Activated T-helper 1 cell treated with anti-CD3 and anti-CD28 coated beads, Interleukin-2, amount 50 U/mL, for 16 hours (primary cell): Measurements from ENCODE around the gene RYR2.

Experiments
- DNase-seq, 2 donors: peaks; one replicate each; pipeline ENCODE4 v3.0.0-alpha.2; 2020; ENCODE audit warnings: low read depth in 1 of 2, low spot score in 1 of 2

The RYR2 gene

GRCh38 chr1:237041795-237042525 lies at the start of gene RYR2:
RYR2 (plus strand) TSS chr1:237042184; CDS start chr1:237042522, 338 bp downstream.
- no peak for DNase-seq

DNA sequence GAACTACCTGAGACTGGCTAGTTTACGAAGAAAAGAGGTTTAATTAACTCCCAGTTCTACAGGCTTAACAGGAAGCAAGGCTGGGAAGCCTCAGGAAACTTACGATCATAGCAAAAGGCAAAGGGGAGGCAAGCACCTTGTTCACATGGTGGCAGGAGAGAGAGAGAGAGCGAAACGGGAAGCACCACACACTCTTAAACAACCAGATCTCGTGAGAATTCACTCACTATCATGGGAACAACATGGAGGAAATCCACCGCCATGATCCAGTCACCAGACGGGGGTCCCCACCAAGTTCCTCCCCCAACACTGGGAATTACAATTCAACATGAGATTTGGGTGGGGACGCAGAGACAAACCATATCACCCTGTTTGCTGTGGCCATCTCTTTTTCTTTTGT lies 49.5 kb upstream of the RYR2 start:
- DNase-seq: no peak

DNA sequence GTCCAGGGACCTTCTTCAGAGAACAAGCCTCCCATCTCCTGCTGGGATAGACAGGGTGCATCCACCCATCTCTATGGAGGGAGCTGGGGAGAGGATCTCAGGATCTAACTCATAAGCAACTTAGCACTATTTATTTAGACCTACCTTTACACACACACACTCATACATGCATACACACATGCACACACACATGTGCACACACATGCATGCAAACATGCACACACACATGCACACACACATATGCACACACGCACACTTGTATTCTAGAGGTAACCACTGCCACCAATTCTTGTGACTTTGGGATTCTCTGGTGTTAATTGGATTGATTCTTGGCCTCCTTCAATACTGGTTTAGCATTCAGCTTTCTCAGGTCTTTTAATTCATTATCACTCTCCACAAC lies 47.5 kb upstream of the RYR2 start:
- no peak for DNase-seq

DNA sequence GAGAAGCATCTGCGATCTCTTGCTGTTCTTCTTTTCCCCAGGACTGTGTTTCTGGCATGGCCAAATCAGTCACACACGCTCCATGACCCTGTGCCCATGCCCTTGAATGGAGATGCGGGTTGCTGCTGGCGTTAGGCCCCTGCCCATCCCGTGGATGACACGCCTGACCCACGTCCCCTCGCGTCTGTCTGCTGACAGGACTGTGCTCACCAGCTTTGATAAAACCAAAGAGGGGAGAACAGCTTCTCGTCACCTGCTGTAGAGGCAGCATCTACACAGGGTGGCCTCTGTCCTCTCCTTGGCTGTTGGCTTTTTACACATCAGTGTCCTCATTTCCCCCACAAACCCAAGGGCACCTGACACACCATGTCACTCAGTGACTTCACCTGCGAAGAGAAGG lies 44.6 kb upstream of the RYR2 start:
- no peak for DNase-seq

GRCh38 chr1:236997882-236998281 lies 44.1 kb upstream of the RYR2 start:
- no peak for DNase-seq

DNA sequence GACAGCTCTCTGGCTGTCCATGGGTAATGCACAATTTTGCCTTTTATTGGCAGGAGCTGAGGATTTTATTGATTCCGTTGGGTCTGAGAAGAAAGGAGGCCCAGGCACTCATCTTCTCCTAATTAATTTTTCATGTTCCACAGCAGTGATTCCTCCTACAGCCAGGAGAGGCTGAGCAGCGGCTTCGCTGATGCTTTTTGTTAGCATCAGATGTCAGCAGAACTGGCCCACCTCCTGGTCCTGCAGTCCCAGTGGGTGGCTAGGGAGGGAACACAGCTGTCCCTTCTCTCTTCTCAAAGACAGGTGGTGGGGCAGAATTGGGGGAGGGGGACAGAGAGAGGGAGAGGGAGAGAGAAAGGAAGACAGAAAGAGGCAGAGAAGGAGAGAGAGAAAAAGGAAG lies 43.4 kb upstream of the RYR2 start:
- DNase-seq: no peak

GRCh38 chr1:237000191-237000590 lies 41.8 kb upstream of the RYR2 start:
- DNase-seq: no peak

- no peak for DNase-seq
These were observed 38.5 kb upstream of the RYR2 start for GRCh38 chr1:237003516-237003915.

DNA sequence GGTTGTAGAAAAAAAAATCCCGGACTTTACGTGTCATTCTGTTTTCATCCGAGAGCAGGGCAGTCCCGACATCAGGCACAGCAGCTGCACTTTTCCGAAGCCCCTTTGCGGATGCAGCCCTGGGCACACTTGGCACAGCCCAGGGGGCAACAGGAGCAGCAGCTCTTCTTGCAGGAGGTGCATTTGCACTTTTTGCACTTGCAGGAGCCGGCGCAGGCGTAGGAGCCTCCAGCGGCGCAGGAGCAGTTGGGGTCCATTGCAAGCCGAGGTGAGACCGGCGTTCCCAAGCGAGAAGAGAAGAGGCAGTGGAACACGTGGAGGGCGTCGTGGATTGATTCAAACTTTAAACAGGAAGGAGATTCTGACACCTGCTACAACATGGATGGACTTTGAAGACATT lies 37.9 kb upstream of the RYR2 start, which contains the start of gene MT1HL1:
TSS of gene MT1HL1 (minus strand) at position 326 of the 400 bp plus-strand sequence. CDS start at position 257, 69 bp downstream.
- no peak for DNase-seq

- no peak for DNase-seq
These were observed 36.3 kb upstream of the RYR2 start for GRCh38 chr1:237005674-237006073.

GRCh38 chr1:237007147-237007881 lies 34.7 kb upstream of the RYR2 start:
- no peak for DNase-seq

DNA sequence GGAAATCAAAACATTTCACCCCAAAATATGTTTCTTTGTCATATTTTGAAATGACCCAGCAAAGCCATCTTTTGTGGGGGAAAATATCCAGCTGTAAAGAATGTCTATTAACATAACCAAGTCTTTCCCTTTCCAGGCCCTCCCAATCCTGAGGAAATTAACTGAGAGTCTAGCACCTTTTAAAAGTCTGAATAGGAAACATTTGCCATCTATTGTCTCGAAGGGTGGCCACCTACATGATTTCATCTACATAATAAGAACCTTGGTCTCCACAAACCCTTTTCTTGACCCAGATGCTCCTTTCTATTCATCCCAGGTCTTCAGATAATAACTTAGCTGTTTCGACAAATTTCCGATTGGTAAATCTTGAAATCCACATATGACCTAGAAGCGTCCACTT lies 32.4 kb upstream of the RYR2 start:
- no peak for DNase-seq

GRCh38 chr1:237011432-237011831 lies 30.6 kb upstream of the RYR2 start:
- DNase-seq: no peak

GRCh38 chr1:237012361-237012760 lies 29.6 kb upstream of the RYR2 start:
- no peak for DNase-seq

- DNase-seq: no peak
These were observed 29.1 kb upstream of the RYR2 start for GRCh38 chr1:237012788-237013383.

- no peak for DNase-seq
These were observed 28.4 kb upstream of the RYR2 start for GRCh38 chr1:237013608-237014007.

- DNase-seq: no peak
These were observed 25.4 kb upstream of the RYR2 start for GRCh38 chr1:237016626-237017025.

DNA sequence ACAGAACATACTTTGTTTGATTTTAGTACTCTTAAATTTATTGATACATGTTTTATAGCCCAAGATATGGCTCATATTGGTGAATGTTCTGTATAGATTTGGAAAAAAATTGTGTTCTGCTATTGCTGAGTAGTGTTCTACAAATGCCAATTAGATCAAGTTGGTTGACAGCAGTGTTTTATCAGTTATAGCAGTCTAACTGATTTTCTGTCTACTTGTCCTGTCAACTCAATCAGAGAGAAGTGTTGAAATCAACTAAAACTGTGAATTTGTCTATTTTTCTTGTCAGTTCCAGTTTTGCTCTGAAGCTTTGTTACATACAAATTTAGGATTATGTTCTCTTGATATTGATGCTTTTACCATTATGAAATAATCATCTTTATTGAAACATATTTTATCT lies 23.1 kb upstream of the RYR2 start:
- no peak for DNase-seq

DNA sequence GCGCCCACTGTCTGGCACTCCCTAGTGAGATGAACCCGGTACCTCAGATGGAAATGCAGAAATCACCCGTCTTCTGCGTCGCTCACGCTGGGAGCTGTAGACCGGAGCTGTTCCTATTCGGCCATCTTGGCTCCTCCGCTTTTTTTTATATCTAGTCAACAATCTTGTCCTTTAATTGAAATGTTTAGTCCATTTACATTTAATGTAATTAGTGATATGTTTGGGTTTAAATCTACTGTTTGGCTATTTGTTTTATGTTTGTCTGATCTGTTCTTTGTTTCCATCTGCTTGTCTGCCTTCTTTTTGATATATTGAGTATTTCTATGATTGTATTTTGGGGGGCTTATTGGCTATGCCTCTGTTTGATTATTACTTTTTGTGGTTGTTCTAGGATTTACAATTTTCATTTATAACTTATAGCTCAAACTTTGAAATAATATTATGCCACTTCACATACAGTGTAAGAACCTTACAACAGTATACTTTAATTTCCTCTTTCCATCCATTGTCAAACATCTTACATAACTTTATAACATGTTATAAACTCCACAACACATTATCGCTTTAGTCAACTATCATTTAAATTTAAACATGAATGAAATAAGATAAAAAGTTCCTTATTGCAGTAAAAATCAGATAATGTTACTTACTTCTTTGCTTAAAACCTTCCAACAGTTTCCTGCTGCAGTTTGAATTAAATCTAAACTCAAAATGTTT lies 16.5 kb upstream of the RYR2 start:
- no peak for DNase-seq

DNA sequence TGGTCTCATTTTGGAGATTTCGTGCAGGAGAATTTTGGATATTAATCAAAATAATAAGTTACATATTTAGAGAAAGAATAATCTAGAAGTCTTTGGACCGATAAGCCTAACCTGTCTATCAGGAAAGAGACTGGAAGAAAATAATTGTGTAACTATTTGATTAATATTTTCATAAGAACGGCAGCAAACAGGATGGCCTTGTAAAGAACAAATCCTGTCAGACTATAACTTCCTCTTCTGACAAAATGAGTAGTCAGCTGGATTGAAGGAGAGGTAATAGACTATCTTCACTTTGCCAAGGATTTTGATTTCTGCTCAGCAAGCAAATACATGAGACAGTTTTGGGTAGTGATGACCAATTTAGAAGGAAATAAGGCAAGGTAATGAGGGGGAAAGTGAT lies 12.7 kb upstream of the RYR2 start:
- DNase-seq: no peak

DNA sequence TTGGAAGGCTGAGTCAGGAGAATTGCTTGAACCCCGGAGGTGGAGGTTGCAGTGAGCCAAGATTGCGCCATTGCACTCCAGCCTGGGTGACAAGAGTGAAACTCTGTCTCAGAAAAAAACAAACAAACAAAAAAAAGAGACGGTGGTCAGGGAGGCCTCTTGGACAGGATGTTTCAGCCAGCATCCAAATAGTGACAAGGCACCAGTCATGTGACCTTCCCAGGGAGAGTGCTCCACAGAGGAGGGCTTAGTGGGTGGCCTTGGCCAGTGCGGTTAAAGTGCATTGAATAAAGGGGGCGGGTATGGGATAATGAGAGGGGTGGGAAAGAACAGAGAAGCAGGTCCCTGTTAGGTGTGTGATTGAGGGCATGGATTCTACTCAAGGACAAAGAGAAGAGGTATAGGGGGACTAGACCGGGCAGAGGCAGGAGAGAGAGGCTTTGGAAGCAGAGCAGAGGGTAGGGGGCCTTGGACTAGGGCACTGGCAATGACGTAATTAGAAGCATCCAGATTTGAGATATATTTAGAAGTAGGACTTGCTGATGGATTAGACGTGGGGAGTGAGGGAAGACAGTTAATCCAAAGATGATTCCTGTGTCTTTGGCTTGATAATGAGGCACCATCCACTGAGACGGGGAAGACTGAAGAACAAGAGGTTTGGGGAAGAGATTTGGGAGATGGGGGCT lies 12.0 kb upstream of the RYR2 start:
- DNase-seq: no peak
